GM10248 (cell line): ENCODE measurements around the gene RACGAP1.

ENCODE experiments used
- CTCF ChIA-PET: fragments of 300-600 bp; sonication (Branson Sonifier 250); formaldehyde crosslinking; extraction: SDS; loops from one replicate; lab custom pipeline; 2021; ENCODE audit warnings: antibody characterized with exemption; lab: Yijun Ruan, JAX
- POLR2A ChIA-PET: fragments of 350-650 bp; sonication (Branson Sonifier 250); formaldehyde crosslinking; extraction: SDS; loops from one replicate; lab custom pipeline; 2020; ENCODE audit warnings: antibody characterized with exemption; lab: Yijun Ruan, JAX
- DNase-seq: peaks from one replicate; pipeline ENCODE4 v3.0.0; 2012; ENCODE audit errors: extremely low spot score
- TF ChIP-seq, protein P1 (sequence below): IDR thresholded peaks from 2 replicates; pipeline ENCODE4 v1.5.1; 2012; ENCODE audit warnings: mild to moderate bottlenecking, low read depth; ENCODE audit errors: extremely low read depth, missing control alignments, control extremely low read depth

Gene RACGAP1

DNA sequence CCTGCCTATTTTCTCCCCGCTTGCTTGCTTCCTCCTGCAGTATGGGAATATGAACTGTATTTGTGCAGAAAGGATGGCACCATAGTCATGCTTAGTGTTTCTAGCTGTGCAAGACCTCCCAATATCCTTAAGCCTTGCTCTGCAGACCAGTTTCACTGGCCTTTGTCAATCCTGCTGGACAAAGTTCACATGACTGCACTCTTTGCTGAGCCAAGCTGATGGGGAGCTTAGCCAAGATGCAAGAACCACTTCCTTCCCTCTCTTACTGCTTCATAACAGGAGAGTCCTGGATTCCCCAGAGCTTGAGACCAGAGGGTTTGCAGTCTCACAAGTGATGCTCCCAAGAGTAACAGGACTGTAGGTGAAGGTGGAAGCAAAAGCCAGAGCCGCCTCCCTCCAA is 35.9 kb upstream of the RACGAP1 start:
- POLR2A ChIA-PET: no interaction called here
- no peak for DNase-seq
- TF ChIP-seq, protein P1, sequence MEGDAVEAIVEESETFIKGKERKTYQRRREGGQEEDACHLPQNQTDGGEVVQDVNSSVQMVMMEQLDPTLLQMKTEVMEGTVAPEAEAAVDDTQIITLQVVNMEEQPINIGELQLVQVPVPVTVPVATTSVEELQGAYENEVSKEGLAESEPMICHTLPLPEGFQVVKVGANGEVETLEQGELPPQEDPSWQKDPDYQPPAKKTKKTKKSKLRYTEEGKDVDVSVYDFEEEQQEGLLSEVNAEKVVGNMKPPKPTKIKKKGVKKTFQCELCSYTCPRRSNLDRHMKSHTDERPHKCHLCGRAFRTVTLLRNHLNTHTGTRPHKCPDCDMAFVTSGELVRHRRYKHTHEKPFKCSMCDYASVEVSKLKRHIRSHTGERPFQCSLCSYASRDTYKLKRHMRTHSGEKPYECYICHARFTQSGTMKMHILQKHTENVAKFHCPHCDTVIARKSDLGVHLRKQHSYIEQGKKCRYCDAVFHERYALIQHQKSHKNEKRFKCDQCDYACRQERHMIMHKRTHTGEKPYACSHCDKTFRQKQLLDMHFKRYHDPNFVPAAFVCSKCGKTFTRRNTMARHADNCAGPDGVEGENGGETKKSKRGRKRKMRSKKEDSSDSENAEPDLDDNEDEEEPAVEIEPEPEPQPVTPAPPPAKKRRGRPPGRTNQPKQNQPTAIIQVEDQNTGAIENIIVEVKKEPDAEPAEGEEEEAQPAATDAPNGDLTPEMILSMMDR: no peak
- CTCF ChIA-PET: interaction anchor here (1.1 to 11.2 kb wide), 6 partner anchors 8 to 94 kb away, joined by 3 to 122 read pairs (median 26); no protein-coding TSS in a partner anchor

DNA sequence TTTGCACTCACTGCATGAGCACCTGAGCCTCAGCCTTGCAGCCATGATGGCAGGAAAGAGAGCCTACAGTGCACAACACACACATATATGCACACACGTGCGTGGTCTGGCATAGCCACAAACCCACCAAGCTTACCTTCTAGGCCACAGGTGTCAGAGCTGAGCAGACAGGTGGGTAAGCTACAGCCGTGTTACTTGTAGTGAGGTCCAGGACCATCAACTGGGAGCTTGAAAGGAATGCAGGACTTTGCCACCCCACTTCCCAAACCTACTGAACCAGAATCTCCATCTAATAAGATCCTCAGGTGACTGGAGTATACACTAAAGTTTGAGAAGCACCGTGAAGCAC is 34.8 kb upstream of the RACGAP1 start:
- ChIA-PET CTCF (interaction anchor here (1.5 to 5.8 kb wide), 7 partner anchors 9 to 114 kb away, joined by 4 to 52 read pairs (median 12); no protein-coding TSS in a partner anchor), POLR2A (no interaction called here)

DNA sequence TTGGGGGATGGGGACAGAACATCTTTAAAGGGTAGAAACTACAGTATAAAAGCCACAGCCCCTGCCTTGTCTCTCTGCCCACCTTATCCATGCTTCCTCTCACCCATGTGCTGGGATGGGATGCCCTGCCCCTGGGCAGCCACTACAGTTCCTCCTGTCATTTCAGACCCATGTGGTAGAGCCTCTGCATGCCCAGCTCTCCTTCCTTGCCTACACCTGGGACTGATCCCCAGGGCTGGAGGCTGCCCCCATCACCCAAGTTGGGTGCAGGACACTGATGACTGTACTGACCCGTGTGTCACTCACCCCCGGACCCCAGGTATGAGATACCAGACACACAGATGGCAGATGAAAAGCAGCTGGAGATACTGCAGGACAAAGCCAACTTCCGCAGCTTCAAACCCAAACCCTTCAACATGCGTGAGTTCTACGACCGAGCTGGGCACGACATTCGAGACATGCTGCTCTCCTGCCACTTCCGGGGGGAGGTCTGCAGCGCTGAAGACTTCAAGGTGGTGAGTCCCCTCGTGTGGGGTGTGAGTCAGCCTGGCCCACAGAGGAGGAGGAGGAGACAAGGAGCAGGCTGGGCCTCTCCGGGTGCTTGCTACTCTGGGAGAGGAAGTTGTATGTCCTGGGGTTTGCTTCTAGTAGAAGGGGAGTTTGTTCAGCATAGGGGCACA is 34.3 kb upstream of the RACGAP1 start:
- DNase-seq: no peak
- TF ChIP-seq, protein P1: no peak
- POLR2A ChIA-PET: no interaction called here
- CTCF ChIA-PET: interaction anchor here (1.5 to 5.8 kb wide), 7 partner anchors 10 to 114 kb away, joined by 4 to 52 read pairs (median 12); no protein-coding TSS in a partner anchor

More for the DNA sequence above, 34.8 kb upstream of the RACGAP1 start:
- TF ChIP-seq, protein P1: no peak
- no peak for DNase-seq

DNA sequence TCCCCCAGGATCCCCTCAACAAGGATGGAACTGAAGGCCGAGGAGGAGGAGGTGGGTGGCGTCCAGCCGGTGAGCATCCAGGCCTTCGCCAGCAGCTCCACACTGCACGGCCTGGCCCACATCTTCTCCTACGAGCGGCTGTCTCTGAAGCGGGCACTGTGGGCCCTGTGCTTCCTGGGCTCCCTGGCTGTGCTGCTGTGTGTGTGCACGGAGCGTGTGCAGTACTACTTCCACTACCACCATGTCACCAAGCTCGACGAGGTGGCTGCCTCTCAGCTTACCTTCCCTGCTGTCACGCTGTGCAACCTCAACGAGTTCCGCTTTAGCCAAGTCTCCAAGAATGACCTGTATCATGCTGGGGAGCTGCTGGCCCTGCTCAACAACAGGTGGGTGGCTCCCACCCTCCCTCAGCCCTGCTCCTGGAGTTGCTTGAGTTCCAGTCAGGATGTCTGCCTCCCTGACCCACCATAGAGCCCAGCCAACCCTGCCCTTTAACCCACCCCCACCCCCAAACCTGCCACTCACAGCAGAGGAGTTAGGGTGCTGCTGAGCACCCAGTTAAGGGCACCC is 33.5 kb upstream of the RACGAP1 start:
- POLR2A ChIA-PET: no interaction called here
- CTCF ChIA-PET: interaction anchor here (1.0 to 5.8 kb wide), 8 partner anchors 11 to 113 kb away, joined by 3 to 52 read pairs (median 11); partner anchors contain the start of gene AQP6
- TF ChIP-seq, protein P1: no peak
- DNase-seq: no peak

DNA sequence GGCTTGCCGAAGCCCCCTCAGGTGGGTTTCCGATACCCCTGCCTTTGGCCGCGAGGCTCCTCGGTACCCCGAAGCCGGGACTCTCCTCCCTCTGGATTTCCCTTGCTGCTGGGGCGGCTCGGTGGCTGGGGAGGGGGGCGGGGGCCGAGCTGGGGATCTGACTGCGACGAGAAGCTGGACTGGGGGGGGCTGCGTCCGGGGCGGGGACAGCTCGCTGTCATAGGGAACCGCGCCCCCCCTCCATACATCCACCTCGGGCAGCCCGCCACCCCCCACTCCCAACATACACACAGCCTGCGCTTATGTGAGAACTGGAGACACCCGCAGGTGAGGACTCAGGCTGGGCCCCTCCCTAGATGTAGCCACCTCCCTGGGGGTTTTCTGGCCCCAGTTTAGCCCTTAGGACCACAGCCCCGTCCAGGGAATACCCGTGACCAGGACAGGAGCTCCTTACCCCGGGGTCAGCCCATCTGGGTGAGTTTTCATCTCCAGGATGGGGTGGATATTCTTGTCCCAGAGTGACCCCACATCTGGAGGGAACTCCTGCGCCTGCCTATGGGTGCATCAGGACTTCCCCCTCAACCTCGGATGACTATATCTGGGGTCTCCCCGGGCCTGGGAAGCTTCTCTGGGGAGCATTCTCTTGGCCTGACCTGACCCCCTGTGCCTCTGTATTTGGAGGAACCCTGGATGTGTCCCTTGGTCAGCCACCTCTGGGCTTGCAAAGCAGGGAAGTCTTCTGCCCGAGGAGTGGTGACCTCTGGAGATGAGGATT is 32.8 kb upstream of the RACGAP1 start:
- ChIA-PET CTCF (interaction anchor here (1.0 to 5.8 kb wide), 8 partner anchors 11 to 112 kb away, joined by 3 to 52 read pairs (median 9); partner anchors contain the start of gene AQP6), POLR2A (no interaction called here)
- TF ChIP-seq, protein P1: no peak
- no peak for DNase-seq
